ENCODE data around the gene MROH8. TPM values are rescaled to one million over a fixed set of nuclear protein-coding genes. Genes with fewer than 3 reads are reported as not detected.
A peak's percentile ranks its signal among the peaks of the same experiment; 100 is the strongest.

The MROH8 gene
- total and polyA plus RNA-seq, 2 of the 13 experiments (the other 11 are each of a cell fraction or from before 2014, with no cell fraction given): 2.6 to 5.5 TPM

DNA sequence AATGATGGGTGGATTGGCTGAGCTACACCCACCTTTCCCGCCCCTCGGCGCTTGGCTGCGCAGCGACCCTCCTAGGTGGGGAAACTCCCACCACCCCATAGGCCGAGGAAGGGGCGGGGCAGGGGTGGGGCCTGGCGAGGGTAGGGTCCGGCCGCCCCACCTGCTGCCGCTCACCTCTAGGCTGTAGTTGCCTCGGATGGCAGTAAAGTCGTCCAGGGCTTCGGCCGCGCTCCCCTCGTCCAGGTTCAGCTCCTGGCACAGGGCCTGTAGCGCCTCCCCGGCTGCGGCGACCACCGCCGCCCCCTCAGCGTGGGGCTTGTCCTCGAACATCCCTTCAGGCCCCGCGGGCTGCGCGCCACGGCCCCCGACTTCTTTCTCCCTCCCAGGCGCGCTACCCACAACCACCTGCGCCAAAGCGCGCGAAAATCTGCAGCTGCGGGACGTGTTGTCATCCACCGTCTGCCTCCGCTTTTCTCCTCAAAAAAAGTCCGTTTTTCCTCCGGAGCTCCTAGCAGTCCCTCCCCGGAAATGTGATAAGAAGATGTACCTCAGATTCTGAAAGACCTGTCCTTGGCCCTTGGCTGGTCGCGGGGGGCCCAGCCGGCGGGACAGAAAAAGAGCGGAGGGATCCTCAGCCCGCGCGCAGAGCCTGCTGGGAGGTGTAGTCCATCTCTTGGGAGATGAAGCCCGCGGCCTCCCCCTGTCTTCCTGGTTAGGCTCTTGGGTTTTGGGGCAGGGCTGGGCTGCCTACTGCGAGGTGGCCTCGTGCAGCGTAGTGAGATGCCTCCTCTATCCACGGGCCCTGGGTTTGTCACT, 83.5 kb downstream of the MROH8 start, which contains the start of gene RBL1 (continued):
- peak; percentile 92 for TF ChIP-seq MXD4 (CRISPR knock-in tag; IDR thresholded peaks at IDR 0.05)
- peak; percentile 95 for TF ChIP-seq RBM39 (IDR thresholded peaks at IDR 0.05; ENCODE audit: low read depth, low read length, poor library complexity, severe bottlenecking)
- TF ChIP-seq, protein P1, sequence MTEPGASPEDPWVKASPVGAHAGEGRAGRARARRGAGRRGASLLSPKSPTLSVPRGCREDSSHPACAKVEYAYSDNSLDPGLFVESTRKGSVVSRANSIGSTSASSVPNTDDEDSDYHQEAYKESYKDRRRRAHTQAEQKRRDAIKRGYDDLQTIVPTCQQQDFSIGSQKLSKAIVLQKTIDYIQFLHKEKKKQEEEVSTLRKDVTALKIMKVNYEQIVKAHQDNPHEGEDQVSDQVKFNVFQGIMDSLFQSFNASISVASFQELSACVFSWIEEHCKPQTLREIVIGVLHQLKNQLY (CRISPR knock-in tag; IDR thresholded peaks at IDR 0.05): peak; percentile 76
- peak; percentile 99 for TF ChIP-seq CAMTA2 (CRISPR knock-in tag; IDR thresholded peaks at IDR 0.05; ENCODE audit: borderline replicate concordance)
- TF ChIP-seq ZNF264 (CRISPR knock-in tag; IDR thresholded peaks at IDR 0.05): peak; percentile 90
- no peak; the same call in 1 of the 2 replicates for TF ChIP-seq SMC3 (IDR thresholded peaks at IDR 0.05; ENCODE audit: low read length)
- TF ChIP-seq ZNF768 (CRISPR knock-in tag; IDR thresholded peaks at IDR 0.05): peak; percentile 81
- TF ChIP-seq, protein P2, sequence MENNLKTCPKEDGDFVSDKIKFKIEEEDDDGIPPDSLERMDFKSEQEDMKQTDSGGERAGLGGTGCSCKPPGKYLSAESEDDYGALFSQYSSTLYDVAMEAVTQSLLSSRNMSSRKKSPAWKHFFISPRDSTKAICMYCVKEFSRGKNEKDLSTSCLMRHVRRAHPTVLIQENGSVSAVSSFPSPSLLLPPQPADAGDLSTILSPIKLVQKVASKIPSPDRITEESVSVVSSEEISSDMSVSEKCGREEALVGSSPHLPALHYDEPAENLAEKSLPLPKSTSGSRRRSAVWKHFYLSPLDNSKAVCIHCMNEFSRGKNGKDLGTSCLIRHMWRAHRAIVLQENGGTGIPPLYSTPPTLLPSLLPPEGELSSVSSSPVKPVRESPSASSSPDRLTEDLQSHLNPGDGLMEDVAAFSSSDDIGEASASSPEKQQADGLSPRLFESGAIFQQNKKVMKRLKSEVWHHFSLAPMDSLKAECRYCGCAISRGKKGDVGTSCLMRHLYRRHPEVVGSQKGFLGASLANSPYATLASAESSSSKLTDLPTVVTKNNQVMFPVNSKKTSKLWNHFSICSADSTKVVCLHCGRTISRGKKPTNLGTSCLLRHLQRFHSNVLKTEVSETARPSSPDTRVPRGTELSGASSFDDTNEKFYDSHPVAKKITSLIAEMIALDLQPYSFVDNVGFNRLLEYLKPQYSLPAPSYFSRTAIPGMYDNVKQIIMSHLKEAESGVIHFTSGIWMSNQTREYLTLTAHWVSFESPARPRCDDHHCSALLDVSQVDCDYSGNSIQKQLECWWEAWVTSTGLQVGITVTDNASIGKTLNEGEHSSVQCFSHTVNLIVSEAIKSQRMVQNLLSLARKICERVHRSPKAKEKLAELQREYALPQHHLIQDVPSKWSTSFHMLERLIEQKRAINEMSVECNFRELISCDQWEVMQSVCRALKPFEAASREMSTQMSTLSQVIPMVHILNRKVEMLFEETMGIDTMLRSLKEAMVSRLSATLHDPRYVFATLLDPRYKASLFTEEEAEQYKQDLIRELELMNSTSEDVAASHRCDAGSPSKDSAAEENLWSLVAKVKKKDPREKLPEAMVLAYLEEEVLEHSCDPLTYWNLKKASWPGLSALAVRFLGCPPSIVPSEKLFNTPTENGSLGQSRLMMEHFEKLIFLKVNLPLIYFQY (CRISPR knock-in tag; IDR thresholded peaks at IDR 0.05; ENCODE audit: borderline replicate concordance): peak; percentile 78
- TF ChIP-seq, protein P3, sequence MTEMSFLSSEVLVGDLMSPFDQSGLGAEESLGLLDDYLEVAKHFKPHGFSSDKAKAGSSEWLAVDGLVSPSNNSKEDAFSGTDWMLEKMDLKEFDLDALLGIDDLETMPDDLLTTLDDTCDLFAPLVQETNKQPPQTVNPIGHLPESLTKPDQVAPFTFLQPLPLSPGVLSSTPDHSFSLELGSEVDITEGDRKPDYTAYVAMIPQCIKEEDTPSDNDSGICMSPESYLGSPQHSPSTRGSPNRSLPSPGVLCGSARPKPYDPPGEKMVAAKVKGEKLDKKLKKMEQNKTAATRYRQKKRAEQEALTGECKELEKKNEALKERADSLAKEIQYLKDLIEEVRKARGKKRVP (CRISPR knock-in tag; IDR thresholded peaks at IDR 0.05): peak; percentile 30 to 88; a peak in 3 of 4 replicates
- peak; percentile 90 for TF ChIP-seq ISL2 (CRISPR knock-in tag; IDR thresholded peaks at IDR 0.05)
- peak; percentile 32; the same call in 1 of the 2 replicates for TF ChIP-seq CENPT (CRISPR knock-in tag; IDR thresholded peaks at IDR 0.05; ENCODE audit: low read depth)
- peak; percentile 79; the same call in 1 of the 2 replicates for TF ChIP-seq ZNF33B (CRISPR knock-in tag; IDR thresholded peaks at IDR 0.05)
- TF ChIP-seq, protein P4, sequence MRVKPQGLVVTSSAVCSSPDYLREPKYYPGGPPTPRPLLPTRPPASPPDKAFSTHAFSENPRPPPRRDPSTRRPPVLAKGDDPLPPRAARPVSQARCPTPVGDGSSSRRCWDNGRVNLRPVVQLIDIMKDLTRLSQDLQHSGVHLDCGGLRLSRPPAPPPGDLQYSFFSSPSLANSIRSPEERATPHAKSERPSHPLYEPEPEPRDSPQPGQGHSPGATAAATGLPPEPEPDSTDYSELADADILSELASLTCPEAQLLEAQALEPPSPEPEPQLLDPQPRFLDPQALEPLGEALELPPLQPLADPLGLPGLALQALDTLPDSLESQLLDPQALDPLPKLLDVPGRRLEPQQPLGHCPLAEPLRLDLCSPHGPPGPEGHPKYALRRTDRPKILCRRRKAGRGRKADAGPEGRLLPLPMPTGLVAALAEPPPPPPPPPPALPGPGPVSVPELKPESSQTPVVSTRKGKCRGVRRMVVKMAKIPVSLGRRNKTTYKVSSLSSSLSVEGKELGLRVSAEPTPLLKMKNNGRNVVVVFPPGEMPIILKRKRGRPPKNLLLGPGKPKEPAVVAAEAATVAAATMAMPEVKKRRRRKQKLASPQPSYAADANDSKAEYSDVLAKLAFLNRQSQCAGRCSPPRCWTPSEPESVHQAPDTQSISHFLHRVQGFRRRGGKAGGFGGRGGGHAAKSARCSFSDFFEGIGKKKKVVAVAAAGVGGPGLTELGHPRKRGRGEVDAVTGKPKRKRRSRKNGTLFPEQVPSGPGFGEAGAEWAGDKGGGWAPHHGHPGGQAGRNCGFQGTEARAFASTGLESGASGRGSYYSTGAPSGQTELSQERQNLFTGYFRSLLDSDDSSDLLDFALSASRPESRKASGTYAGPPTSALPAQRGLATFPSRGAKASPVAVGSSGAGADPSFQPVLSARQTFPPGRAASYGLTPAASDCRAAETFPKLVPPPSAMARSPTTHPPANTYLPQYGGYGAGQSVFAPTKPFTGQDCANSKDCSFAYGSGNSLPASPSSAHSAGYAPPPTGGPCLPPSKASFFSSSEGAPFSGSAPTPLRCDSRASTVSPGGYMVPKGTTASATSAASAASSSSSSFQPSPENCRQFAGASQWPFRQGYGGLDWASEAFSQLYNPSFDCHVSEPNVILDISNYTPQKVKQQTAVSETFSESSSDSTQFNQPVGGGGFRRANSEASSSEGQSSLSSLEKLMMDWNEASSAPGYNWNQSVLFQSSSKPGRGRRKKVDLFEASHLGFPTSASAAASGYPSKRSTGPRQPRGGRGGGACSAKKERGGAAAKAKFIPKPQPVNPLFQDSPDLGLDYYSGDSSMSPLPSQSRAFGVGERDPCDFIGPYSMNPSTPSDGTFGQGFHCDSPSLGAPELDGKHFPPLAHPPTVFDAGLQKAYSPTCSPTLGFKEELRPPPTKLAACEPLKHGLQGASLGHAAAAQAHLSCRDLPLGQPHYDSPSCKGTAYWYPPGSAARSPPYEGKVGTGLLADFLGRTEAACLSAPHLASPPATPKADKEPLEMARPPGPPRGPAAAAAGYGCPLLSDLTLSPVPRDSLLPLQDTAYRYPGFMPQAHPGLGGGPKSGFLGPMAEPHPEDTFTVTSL (CRISPR knock-in tag; IDR thresholded peaks at IDR 0.05; ENCODE audit: borderline replicate concordance): peak; percentile 51
- TF ChIP-seq FOXP1 (IDR thresholded peaks at IDR 0.05): peak; percentile 64; the same call in 1 of the 2 replicates
- TF ChIP-seq FOXP1 (CRISPR knock-in tag; IDR thresholded peaks at IDR 0.05): peak; percentile 26; the same call in 1 of the 2 replicates
- peak; percentile 97 for TF ChIP-seq IRF2 (CRISPR knock-in tag; IDR thresholded peaks at IDR 0.05)
- peak; percentile 97 for TF ChIP-seq SRY (CRISPR knock-in tag; IDR thresholded peaks at IDR 0.05)
- TF ChIP-seq ATF7-NPFF (CRISPR knock-in tag; IDR thresholded peaks at IDR 0.05; ENCODE audit: low read depth): peak; percentile 99

All from HepG2 (cell line).